GM18502 (cell line): ENCODE data around the gene SYF2.
"Not testable (repeated sequence)": the region's sequence is repeated elsewhere in the genome, so short reads cannot be mapped to it uniquely, and the experiment has no call there.

Experiments used
- ATAC-seq: cut with Tn5 transposase; IDR thresholded peaks from one replicate; pipeline ENCODE4 v1.9.1; 2021; ENCODE audit warnings: mild to moderate bottlenecking; ENCODE audit not compliant: unreplicated experiment, poor library complexity

The SYF2 gene

DNA sequence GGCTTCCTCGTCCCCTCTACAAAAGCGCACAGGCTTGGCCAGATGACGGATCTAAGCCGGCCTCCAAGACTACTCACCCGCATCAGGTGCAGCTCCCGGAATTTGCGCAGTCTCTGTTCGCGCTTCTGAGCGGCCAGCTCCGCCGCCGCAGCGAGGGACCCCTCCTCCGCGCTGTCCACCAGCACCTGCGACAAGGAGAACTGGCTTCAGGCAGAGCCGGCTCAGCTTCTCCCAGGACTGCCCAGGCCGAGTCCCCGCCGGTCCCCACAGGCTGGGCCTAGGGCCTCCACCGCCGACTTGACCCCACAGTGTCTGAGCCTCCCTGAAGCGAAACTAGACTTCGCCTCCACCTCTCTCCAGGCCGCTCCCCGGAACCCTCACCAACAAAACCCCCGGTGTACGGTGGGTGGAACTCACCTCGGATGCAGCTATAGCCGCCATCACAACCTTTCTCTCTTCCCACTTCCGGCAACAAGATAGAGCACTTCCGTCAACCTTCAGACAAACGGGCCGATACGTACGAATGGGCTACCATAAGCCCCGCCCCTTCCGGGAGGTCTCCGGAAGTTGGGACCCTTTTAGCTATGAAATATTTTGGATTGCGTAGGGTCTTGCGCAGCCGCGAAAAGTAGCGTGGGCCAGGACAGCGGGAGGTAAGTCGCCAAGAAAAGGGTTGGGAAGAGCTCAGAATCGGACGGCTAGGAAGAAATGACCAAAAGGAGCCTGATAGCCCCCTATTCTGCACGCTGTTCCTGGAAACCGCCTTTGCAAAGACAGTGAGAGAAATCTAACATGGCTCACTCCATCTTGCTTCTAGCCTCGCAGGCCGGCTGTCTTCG is at the start of gene SYF2:
TSS of gene SYF2 (minus strand) at position 476 of the 839 bp plus-strand sequence. CDS start at position 441, 35 bp downstream.
- peak; percentile 78 for ATAC-seq

DNA sequence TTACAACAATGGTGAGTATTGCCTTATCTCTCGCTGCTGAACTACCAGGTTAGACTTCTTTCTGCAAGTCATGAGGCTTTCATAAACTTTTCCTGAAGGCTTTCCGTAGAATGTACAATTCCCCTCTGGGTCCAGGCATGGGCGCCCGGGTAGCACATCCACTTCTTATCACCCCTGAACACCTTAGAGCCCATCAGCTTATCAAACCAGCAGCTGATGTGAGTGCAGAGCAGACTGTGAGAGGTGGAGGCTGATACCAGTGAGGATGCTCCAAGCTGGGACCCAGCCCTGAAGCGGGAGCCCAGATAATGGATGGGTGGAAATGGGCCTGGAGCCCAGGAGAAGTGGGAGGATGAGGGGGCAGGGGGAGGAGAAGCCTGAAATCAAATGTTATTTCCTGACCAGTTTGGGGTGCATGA is 47.4 kb upstream of the SYF2 start:
- not testable (repeated sequence) for ATAC-seq

DNA sequence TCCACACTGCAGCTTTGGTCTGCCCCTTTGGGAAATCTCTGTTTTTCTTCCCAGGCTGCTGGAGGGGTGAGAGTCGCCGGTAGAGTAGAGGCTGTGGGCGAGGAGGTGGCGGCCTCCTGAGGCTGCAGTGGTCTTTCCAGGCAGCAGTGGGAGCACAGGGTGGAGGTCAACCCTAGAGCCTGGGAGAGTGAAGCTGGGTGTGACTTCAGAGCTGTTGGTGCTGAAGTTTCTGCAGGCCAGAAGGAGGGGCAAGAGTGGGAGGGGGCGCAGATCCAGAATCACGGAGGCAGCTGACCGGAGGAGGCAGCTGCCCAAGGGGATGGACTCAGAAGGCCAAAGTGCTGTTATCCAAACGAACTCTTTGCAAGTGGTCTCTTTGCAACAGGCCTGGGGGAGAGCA is 46.5 kb upstream of the SYF2 start:
- not testable (repeated sequence) for ATAC-seq

DNA sequence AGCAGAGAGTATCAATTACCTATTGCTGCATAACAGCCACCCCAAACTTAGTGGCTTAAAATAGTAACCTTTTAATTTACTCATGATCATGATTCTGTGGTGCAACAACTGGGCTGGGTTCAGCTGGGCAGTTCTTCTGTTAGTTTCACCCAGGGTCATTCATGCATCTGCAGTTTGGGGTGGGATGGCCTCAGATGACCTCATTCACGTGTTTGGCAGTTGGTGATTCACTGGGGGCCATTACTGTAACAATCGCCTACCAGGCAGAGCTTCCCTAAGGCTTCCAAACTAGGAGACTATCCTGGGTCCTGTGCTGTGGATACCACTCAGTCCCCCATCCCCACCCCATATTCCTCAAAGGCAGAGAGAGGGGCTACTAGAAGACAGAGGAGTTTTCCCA is 46.1 kb upstream of the SYF2 start:
- ATAC-seq: not testable (repeated sequence)

DNA sequence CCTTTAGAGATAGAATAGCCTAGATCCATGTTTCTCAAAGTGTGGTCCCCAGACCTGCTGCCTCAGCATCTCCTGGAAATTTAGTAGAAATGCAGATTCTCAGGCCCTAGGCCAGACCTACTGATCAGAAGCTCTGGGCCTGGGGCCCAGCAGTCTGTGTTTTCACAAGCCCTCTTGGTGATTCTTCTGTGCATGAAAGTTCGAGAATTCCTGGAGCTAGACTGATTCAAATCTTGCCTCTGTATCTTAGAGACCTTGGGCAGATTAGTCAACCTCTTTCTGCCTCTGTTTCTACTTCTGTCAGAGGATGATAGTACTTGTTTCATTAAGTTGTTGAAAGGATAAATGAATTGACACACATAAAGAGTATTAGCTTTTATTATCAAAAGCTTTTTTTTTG is 45.0 kb upstream of the SYF2 start:
- ATAC-seq: not testable (repeated sequence)

DNA sequence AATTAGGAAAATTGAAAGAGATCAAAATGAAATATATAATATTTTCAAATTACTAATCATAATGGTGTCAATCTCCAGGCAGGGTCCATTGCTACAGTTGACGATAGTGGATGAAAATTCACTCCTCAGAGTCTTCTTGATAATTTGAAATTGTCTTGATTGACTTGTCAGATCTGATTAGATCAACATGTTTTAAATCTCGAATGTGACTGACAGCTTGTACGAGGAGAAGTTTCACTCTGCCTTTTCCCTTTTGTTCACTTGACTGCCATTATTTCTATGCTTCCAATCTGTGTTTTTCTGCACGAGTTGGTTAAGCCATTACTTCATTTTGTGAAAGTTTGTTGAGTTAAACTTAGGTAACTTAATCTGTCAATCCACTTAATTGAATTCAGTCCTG is 43.3 kb upstream of the SYF2 start:
- ATAC-seq: not testable (repeated sequence)

DNA sequence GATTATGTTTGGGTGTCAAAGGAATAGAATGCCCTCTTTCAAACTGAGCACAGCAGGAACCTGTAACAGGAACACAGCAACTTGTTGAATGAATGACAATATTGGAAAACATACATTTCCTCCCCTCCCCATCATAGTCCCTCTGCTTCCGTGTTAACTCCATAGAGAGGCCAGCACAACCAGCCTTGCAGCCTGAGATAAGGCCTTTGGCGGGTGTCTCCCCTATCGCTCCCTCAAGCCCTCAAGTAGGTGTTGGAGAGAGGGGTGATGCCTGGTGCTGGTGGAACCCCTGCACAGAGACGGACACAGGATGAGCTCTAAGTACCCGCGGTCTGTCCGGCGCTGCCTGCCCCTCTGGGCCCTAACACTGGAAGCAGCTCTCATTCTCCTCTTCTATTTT is 39.9 kb upstream of the SYF2 start, which contains the start of gene RHD:
TSS of gene RHD (plus strand) at position 272 of the 400 bp plus-strand sequence. CDS start at position 311, 39 bp downstream.
- ATAC-seq: not testable (repeated sequence)

DNA sequence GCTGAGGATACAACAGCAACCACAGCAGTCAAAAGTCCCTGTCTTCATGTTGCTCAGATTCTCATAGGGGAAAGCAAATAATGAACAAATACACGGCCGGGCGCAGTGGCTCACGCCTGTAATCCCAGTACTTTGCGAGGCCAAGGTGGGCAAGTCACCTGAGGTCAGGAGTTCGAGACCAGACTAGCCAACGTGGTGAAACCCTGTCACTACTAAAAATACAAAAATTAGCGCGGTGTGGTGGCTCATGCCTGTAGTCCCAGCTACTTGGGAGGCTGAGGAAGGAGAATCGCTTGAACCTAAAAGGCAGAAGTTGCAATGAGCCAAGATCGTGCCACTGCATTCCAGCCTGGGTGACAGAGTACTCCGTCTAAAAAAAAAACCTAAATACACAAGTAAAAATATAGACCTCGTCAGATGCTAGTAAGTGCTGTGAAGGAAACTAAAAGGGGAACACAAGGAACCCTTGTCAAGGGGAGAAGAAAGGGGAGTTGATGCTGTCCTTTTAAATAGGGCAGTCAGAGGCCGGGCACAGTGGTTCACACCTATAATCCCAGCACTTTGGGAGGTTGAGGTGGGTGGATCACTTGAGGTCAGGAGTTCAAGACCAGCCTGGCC is 36.0 kb upstream of the SYF2 start:
- ATAC-seq: not testable (repeated sequence)

DNA sequence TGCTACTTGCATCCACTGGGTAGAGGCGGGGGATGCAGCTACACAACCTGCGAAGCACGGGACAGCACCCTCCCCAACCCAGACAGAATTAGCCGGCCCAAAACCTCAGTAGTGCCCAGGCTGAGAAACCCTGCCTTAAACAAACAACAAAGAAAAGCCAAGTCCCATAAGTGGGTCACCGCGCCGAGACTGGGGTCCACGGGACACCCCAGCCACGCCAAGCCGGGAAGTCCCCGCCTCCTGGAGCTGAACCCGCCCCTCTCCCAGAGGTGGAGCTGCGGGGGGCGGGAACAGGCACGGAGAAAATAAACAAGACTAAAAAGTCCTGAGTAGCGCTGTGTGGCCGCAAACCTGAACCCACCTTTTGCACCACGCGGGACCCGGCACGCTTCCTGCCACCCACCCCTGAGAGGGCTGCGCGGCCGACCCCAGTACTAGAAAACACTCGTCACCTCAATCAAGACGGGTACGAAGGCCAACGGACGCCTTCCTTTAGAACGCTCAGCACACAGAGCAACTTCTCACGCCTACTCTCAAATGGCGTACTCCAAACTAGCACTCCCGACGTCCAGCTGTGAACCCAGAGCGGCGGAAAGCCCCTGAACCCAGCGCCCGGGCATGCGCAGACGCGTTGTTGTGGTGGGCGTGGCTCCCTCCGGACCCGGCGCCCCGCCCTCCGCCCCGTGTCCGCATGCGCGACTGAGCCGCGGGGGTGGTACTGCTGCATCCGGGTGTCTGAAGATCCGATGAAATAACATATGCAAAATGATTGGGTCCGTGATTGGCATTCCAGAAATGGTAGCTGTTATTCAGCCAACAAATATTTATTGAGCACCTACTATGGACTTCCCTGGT is 35.2 kb upstream of the SYF2 start:
- ATAC-seq: peak; percentile 80

DNA sequence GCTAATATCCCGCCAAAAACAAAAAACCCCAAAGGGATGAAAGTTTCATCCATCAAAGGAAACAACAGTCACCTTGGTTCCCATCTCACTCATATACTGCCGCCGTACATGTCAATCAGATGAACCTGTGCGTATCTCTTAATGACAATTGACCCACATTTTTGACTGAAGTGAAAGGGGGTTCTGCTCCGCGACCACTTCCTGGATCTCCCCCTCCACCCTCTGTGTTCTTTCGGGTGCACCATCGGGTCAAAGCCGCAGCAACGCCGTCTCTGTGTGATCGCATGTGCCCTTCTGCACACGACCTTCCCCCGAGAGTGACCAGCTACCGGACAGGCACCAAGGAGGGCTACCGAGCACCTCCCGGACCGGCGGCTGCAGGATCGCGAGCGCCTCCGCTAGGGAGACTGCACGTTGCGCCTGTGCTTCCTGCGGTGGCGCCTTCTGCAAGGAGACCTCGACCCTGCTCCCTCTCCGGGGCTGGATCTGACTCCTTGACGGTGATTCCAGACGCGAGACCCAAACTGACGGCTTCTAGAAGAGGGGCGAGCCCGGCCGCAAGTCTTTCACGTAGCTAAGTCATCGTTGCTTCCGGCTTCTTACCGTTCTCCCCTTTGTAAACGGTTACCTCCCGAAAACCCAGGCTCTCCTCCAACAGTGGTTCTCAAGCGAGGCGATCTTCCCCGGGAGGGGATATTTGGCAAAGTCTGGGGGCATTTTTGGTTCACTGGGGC is 34.4 kb upstream of the SYF2 start:
- ATAC-seq: peak; percentile 26

DNA sequence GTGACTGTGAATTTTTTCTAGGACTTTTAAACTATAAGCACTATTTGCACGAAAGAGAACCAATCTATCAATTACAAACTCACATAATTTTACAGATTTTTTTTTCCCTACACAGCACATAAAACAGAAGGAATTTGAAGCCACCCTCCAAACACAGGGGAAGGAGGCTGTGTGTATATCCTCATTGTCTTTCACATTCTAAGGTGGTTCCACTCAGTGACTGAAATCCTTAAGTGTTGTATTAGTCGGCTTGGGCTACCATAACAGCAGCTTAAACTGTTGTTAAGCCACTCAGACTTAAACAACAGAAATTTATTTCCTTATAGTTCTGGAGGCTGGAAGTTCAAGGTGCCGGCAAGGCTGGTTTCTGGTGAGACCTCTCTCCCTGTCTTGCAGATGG is 28.0 kb upstream of the SYF2 start:
- not testable (repeated sequence) for ATAC-seq

DNA sequence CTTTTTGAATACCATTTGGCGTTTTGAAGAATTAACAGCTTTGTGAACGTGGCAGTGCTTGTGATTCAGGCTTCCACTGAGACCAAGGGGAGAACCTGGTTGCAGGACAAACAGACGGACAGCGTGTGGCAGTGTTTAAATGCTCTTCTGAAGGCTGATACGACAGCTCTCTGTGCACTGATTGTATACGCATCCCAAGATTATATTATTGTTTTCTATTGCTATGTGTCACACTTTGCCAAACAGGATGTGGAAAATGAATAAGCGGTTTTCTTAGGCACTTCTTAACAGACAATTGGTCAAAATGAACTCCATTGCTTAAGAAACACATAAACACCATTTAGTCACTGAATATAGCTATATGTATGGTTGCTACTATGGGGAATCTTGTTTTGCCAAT is 27.5 kb upstream of the SYF2 start:
- ATAC-seq: not testable (repeated sequence)

DNA sequence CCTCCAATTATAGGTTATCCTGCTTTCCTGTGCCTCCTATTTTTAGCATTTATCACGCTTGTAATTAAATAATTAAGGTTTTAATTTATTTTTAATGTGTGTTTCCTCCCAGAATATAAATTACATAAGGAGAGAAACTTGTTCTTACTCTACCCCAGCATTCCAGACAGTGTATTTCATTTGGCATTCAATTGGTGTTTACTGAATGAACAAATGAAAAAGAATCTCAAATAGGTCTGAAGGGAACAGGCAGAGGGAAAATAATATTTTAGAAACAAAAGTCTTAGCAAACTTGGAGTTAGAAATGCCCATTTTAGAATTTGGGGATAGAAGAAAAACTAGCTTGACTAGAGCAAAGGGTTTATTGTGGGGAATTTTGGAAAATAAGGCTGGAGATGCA is 24.9 kb upstream of the SYF2 start:
- no peak for ATAC-seq

DNA sequence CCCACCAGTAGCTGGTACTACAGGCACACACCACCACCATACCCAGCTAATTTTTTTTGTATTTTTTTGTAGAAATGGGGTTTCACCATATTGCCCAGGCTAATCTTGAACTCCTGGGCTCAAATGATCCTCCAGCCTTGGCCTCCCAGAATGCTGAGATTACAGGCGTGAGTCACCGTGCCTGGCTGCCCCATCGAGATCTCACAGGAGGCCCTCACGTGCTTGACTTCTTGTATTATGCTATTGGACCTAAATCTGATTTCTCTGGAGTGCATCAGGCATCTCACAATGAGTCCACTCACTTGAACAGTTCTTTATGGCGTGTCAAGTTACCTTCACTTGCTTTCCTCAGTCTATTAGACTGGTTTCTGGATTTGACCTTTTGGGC is 24.3 kb upstream of the SYF2 start:
- no peak for ATAC-seq

DNA sequence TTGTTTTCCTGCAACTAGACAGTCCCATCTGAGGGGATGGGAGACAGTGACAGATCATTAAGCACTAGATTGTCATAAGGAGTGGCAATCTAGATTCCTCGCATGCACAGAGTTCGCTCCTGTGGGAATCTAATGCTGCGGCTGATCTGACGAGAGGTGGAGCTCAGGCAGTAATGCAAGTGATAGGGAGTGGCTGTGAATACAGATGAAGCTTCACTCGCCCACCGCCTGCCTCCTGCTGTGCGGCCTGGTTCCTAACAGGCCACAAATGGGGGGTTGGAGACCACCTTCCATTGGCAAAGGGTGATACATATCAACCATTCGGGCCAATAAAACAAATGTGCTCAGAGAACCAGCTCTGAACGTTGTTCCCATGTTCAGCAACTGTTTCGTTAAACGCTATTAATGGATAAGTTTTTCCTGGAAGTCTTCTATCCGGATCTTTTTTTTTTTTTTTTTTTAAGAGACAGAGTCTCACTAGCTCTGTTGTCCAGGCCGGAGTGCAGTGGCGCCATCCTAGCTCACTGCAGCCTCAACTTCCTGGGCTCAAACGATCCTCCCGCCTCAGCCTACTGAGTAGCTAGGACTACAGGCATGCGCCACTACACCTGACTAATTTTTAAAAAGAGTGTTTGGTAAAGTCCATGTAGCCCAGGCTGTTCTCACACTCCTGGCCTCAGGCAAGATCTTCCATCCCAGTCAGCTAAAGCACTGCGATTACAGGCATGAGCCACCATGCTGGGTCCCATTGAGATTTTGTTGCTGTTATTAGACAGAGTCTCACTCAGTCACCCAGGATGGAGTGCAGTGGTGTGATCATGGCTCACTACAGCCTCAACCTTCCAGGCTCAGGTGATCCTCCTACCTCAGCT is 23.6 kb upstream of the SYF2 start:
- no peak for ATAC-seq

DNA sequence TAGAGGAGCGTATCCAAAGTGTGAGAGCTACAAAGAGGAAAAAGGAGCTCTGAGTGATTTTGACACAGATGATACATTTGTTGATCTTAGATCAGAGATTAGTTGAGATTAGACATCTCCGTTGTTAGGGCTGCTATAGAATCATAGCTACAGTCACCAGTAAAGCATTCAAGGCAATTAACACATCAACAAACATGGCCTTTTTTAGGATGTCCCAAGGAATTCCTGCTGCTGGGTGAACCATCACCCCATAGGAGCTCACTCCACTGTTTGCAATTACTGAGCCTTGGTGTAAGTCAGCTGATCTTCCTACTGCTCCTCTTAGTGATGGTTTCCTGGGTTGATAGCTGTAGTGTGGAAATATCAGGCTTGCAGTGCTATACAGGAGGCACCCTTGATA is 21.6 kb upstream of the SYF2 start:
- no peak for ATAC-seq

DNA sequence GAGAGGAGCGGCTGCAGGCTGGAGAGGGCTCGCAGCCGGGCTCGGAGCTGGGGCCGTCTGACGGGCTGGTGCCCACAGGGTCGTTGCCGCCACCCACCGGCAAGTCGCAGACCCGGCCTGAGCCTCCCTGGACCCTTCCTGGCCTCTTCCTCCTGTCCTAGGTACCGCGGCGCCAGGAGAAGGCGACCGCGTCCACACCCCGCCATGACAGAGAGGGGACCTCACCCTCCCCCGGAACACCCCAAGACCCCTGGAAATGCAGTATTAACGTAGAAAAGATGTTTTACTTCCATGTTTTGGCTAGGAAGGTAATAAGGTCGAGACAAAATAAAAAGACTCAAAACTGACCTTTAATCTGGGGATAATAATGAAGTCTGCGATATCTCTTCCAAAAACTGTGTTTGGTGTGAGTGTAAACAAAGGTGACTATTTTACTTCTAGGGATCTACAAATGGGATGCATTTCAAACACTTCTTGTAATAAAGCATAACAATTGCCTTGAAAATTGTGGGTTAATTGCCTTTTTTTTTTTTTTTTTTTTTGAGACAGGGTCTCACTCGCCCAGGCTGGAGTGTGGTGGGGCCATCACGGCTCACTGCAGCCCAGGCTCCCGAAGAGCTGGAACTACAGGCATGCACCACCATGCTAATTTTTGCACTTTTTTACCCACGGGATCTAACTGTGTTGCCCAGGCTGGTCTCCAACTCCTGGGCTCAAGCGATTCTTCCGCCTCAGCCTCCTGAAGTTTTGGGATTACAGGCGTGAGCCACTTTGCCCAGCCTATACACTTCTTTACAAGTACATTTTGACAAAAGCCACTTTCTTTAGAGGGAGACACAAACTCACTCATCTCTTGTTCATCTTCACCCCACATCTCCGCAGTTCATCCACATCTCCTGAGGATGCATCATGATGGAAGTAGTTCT is 15.8 kb upstream of the SYF2 start:
- peak; percentile 49 for ATAC-seq
